ENCODE results near the gene PLAAT4. TPM values are rescaled to one million over a fixed set of nuclear protein-coding genes. Genes with fewer than 3 reads are reported as not detected.
"Not testable (repeated sequence)": the region's sequence is repeated elsewhere in the genome, so short reads cannot be mapped to it uniquely, and the experiment has no call there.

The PLAAT4 gene
- total RNA-seq, 1 donor from 2014 or later, result not detected

- Mint-ChIP-seq H3K27ac (ENCODE audit: unreplicated experiment) (no peak overlapping the region), H3K27me3 (ENCODE audit: unreplicated experiment) (peaks cover 3% of the 10 kb centered on the region), H3K36me3 (ENCODE audit: low read depth, unreplicated experiment) (no peaks in the 10 kb centered on the region), H3K9me3 (ENCODE audit: unreplicated experiment) (no peaks in the 10 kb centered on the region), H3K4me1 (ENCODE audit: unreplicated experiment) (peaks cover 7% of the 10 kb centered on the region), H3K4me3 (ENCODE audit: unreplicated experiment) (no peak overlapping the region)
- no peak for TF ChIP-seq CTCF (IDR thresholded peaks at IDR 0.05; ENCODE audit: unreplicated experiment)
- DNase-seq (ENCODE audit: low spot score), result no peak
Measured at GRCh38 chr11:63534895-63535461, 1.6 kb upstream of the PLAAT4 start.

GRCh38 chr11:63535734-63536133, 874 bp upstream of the PLAAT4 start:
- H3K4me1 Mint-ChIP-seq (ENCODE audit: unreplicated experiment), result peaks cover 7% of the 10 kb centered on the region
- H3K27me3 Mint-ChIP-seq (ENCODE audit: unreplicated experiment), result peaks cover 3% of the 10 kb centered on the region
- no peaks in the 10 kb centered on the region for H3K9me3 Mint-ChIP-seq (ENCODE audit: unreplicated experiment)
- no peak for DNase-seq (ENCODE audit: low spot score)
- no peaks in the 10 kb centered on the region for H3K36me3 Mint-ChIP-seq (ENCODE audit: low read depth, unreplicated experiment)
- no peak overlapping the region for H3K27ac Mint-ChIP-seq (ENCODE audit: unreplicated experiment)
- H3K4me3 Mint-ChIP-seq (ENCODE audit: unreplicated experiment), result no peak overlapping the region
- TF ChIP-seq CTCF (IDR thresholded peaks at IDR 0.05; ENCODE audit: unreplicated experiment), result no peak

- Mint-ChIP-seq H3K9me3 (ENCODE audit: unreplicated experiment) (no peaks in the 10 kb centered on the region), H3K36me3 (ENCODE audit: low read depth, unreplicated experiment) (no peaks in the 10 kb centered on the region), H3K4me1 (ENCODE audit: unreplicated experiment) (peaks cover 3% of the 10 kb centered on the region), H3K27me3 (ENCODE audit: unreplicated experiment) (peaks cover 3% of the 10 kb centered on the region), H3K4me3 (ENCODE audit: unreplicated experiment) (no peak overlapping the region), H3K27ac (ENCODE audit: unreplicated experiment) (no peak overlapping the region)
- TF ChIP-seq CTCF (IDR thresholded peaks at IDR 0.05; ENCODE audit: unreplicated experiment), result no peak
- DNase-seq (ENCODE audit: low spot score), result no peak
Measured at GRCh38 chr11:63537293-63538101, 889 bp downstream of the PLAAT4 start.

GRCh38 chr11:63542506-63542905, 5.9 kb downstream of the PLAAT4 start:
- H3K4me3 Mint-ChIP-seq (ENCODE audit: unreplicated experiment); H3K27me3 Mint-ChIP-seq (ENCODE audit: unreplicated experiment); H3K36me3 Mint-ChIP-seq (ENCODE audit: low read depth, unreplicated experiment); H3K4me1 Mint-ChIP-seq (ENCODE audit: unreplicated experiment); DNase-seq (ENCODE audit: low spot score); H3K27ac Mint-ChIP-seq (ENCODE audit: unreplicated experiment); H3K9me3 Mint-ChIP-seq (ENCODE audit: unreplicated experiment): not testable (repeated sequence)

- H3K4me3 Mint-ChIP-seq (ENCODE audit: unreplicated experiment), result no peak overlapping the region
- H3K36me3 Mint-ChIP-seq (ENCODE audit: low read depth, unreplicated experiment), result no peaks in the 10 kb centered on the region
- no peak for DNase-seq (ENCODE audit: low spot score)
- H3K9me3 Mint-ChIP-seq (ENCODE audit: unreplicated experiment), result no peaks in the 10 kb centered on the region
- no peaks in the 10 kb centered on the region for H3K4me1 Mint-ChIP-seq (ENCODE audit: unreplicated experiment)
- H3K27ac Mint-ChIP-seq (ENCODE audit: unreplicated experiment), result no peak overlapping the region
- TF ChIP-seq CTCF (IDR thresholded peaks at IDR 0.05; ENCODE audit: unreplicated experiment), result no peak
- H3K27me3 Mint-ChIP-seq (ENCODE audit: unreplicated experiment), result no peaks in the 10 kb centered on the region
Measured at GRCh38 chr11:63543711-63544110, 7.1 kb downstream of the PLAAT4 start.
